Stomach (tissue), 4 donors: ENCODE results near the gene GRIN2D.

Source experiments
- CTCF ChIP-seq, 7 experiments: fragments of 450-650 bp in 4 of 7; fragments of 200-600 bp in 3 of 7; sonication (generic) in 3 of 7; IDR thresholded peaks; one replicate each; pipeline ENCODE4 v1.5.1; 2016 to 2019; ENCODE audit warnings: antibody characterized with exemption in 7 of 7, control low read depth in 2 of 7, mild to moderate bottlenecking in 1 of 7
- EP300 ChIP-seq: sonication (generic); formaldehyde crosslinking; IDR thresholded peaks from one replicate; pipeline ENCODE4 v1.6.1; 2017; ENCODE audit warnings: antibody characterized with exemption
- POLR2A ChIP-seq, 4 donors: fragments of 450-650 bp; IDR thresholded peaks; one replicate each; pipeline ENCODE4 v1.6.1; 2016; ENCODE audit warnings: antibody characterized with exemption in 4 of 4, control low read depth in 2 of 4, mild to moderate bottlenecking in 1 of 4, moderate library complexity in 1 of 4
- POLR2AphosphoS5 ChIP-seq, 3 donors: sonication (generic); formaldehyde crosslinking; IDR thresholded peaks; one replicate each; pipeline ENCODE4 v1.6.1; 2016; ENCODE audit warnings: antibody characterized with exemption in 3 of 3

DNA sequence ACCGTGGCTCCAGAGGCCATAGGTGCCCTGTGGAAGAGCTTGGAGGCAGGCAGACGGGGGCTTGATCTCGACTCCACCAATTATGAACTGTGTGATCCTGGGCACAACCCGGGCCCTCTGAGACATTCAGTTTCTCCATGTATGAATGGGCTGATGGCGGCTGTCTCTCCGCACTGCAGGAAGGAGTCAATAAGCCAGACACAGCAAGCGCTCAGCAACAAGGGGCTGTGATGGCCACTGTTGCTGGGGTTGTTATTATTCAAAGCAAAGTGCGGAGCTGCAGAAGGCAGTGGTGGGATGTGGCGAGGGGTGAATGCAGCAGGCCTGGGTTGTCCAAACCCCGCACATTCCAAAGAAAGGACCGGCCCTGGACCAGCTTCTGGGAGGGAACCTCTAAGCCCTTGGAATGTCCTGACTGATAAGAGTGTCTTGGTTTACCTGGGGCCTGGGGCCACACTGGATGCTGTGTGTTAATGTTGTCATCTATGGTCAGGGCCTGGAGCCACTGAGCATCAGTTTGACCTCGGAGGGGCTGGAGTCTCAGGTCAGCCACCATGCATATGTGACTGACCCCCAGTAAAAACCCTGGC lies 38.0 kb upstream of the GRIN2D start:
- TF ChIP-seq EP300 (no peak), POLR2AphosphoS5 (IDR thresholded peaks at IDR 0.05) (no peak), CTCF (IDR thresholded peaks at IDR 0.05) (no peak), POLR2A (IDR thresholded peaks at IDR 0.05) (no peak)
